HepG2 (cell line): ENCODE measurements around the gene NFATC3. TPM values are rescaled to one million over a fixed set of nuclear protein-coding genes. Genes with fewer than 3 reads are reported as not detected.

Experiments used
- FOSL1 ChIP-seq: sonication (generic); formaldehyde crosslinking; IDR thresholded peaks from 2 replicates; pipeline ENCODE4 v1.9.0; 2021; ENCODE audit warnings: missing genetic modification reagents, borderline replicate concordance
- GATA4 ChIP-seq: sonication (generic); IDR thresholded peaks from 2 replicates; pipeline ENCODE4 v1.6.1; 2016; ENCODE audit warnings: antibody characterized with exemption, low read depth, borderline replicate concordance
- GTF2F1 ChIP-seq: fragments of 150-350 bp; IDR thresholded peaks from 2 replicates; pipeline ENCODE4 v1.6.1; 2014; ENCODE audit warnings: low read length
- KDM2A ChIP-seq: sonication (generic); formaldehyde crosslinking; IDR thresholded peaks from 2 replicates; pipeline ENCODE4 v1.4.0; 2020; ENCODE audit warnings: low read depth, missing genetic modification reagents, borderline replicate concordance
- MED8 ChIP-seq: sonication (generic); formaldehyde crosslinking; IDR thresholded peaks from 2 replicates; pipeline ENCODE4 v1.8.1; 2023; ENCODE audit warnings: mild to moderate bottlenecking, missing genetic modification reagents; ENCODE audit not compliant: insufficient replicate concordance
- NFATC3 ChIP-seq: sonication (generic); formaldehyde crosslinking; IDR thresholded peaks from 2 replicates; pipeline ENCODE4 v1.5.1; 2020; ENCODE audit warnings: mild to moderate bottlenecking, missing genetic modification reagents
- PITX1 ChIP-seq: sonication (generic); formaldehyde crosslinking; IDR thresholded peaks from 2 replicates; pipeline ENCODE4 v1.5.1; 2020; ENCODE audit warnings: mild to moderate bottlenecking, missing genetic modification reagents
- THRA ChIP-seq: sonication (generic); formaldehyde crosslinking; IDR thresholded peaks from 2 replicates; pipeline ENCODE4 v1.4.0; 2020; ENCODE audit warnings: missing genetic modification reagents, borderline replicate concordance
- ZNF235 ChIP-seq: sonication (generic); formaldehyde crosslinking; IDR thresholded peaks from 2 replicates; pipeline ENCODE4 v1.8.1; 2023; ENCODE audit warnings: mild to moderate bottlenecking, missing genetic modification reagents, borderline replicate concordance
- ZNF263 ChIP-seq: sonication (generic); formaldehyde crosslinking; IDR thresholded peaks from 2 replicates; pipeline ENCODE4 v1.4.0; 2020; ENCODE audit warnings: missing genetic modification reagents
- ZNF414 ChIP-seq: sonication (generic); formaldehyde crosslinking; IDR thresholded peaks from 2 replicates; pipeline ENCODE4 v1.5.0; 2020; ENCODE audit warnings: missing genetic modification reagents
- ZNF570 ChIP-seq: sonication (generic); formaldehyde crosslinking; IDR thresholded peaks from 2 replicates; pipeline ENCODE4 v1.4.0; 2020; ENCODE audit warnings: mild to moderate bottlenecking, missing genetic modification reagents, borderline replicate concordance
- ZNF788 ChIP-seq: sonication (generic); formaldehyde crosslinking; IDR thresholded peaks from 2 replicates; pipeline ENCODE4 v1.5.0; 2020; ENCODE audit warnings: mild to moderate bottlenecking, missing genetic modification reagents, borderline replicate concordance
- ZNF879 ChIP-seq: sonication (generic); formaldehyde crosslinking; IDR thresholded peaks from 2 replicates; pipeline ENCODE4 v1.8.1; 2023; ENCODE audit warnings: missing genetic modification reagents
- ZSCAN22 ChIP-seq: sonication (generic); formaldehyde crosslinking; IDR thresholded peaks from 2 replicates; pipeline ENCODE4 v1.4.0; 2020; ENCODE audit warnings: mild to moderate bottlenecking, missing genetic modification reagents
- polyA plus RNA-seq, 8 experiments: library from polyadenylated mRNA; depleted of rRNA in 3 of 8; stranded (reverse) in 7 of 8; unstranded in 1 of 8; fragments of >200 nt; fragmentation: Illumina TruSeq in 4 of 8; extraction: Trizol in 4 of 8; gene quantifications; 2 replicates each; pipeline versions ENCODE4 v1.2.1 to v1.2.3, GENCODE V29; 2011 to 2016; ENCODE audit warnings: low read depth in 4 of 8, missing spikeins in 1 of 8, mixed read lengths in 1 of 8; ENCODE audit not compliant: insufficient read depth in 1 of 8
- total RNA-seq, 5 experiments: library from RNA; depleted of rRNA; stranded (reverse); fragments of >200 nt; fragmentation: Illumina TruSeq; extraction: Trizol; gene quantifications; 2 replicates each; pipeline ENCODE4 v1.2.3, GENCODE V29; 2016; ENCODE audit warnings: low read depth in 1 of 5
- TF ChIP-seq, protein P1 (sequence below): sonication (generic); formaldehyde crosslinking; IDR thresholded peaks from 2 replicates; pipeline ENCODE4 v1.8.1; 2023; ENCODE audit warnings: mild to moderate bottlenecking, inconsistent platforms, moderate library complexity, missing genetic modification reagents, borderline replicate concordance
- TF ChIP-seq, protein P2 (sequence below): sonication (generic); formaldehyde crosslinking; IDR thresholded peaks from 2 replicates; pipeline ENCODE4 v1.4.0; 2020; ENCODE audit warnings: mild to moderate bottlenecking, missing genetic modification reagents

The NFATC3 gene
- total and polyA plus RNA-seq, 2 of the 13 experiments (the other 11 are each of a cell fraction or from before 2014, with no cell fraction given), result 52.6 to 62.7 TPM

- TF ChIP-seq, protein P1, sequence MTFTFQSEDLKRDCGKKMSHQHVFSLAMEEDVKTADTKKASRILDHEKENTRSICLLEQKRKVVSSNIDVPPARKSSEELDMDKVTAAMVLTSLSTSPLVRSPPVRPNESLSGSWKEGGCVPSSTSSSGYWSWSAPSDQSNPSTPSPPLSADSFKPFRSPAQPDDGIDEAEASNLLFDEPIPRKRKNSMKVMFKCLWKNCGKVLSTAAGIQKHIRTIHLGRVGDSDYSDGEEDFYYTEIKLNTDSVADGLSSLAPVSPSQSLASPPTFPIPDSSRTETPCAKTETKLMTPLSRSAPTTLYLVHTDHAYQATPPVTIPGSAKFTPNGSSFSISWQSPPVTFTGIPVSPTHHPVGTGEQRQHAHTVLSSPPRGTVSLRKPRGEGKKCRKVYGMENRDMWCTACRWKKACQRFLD (CRISPR knock-in tag), result no peak
- TF ChIP-seq THRA (CRISPR knock-in tag), result peak; percentile 91; the same call in 1 of the 2 replicates
- TF ChIP-seq, protein P2, sequence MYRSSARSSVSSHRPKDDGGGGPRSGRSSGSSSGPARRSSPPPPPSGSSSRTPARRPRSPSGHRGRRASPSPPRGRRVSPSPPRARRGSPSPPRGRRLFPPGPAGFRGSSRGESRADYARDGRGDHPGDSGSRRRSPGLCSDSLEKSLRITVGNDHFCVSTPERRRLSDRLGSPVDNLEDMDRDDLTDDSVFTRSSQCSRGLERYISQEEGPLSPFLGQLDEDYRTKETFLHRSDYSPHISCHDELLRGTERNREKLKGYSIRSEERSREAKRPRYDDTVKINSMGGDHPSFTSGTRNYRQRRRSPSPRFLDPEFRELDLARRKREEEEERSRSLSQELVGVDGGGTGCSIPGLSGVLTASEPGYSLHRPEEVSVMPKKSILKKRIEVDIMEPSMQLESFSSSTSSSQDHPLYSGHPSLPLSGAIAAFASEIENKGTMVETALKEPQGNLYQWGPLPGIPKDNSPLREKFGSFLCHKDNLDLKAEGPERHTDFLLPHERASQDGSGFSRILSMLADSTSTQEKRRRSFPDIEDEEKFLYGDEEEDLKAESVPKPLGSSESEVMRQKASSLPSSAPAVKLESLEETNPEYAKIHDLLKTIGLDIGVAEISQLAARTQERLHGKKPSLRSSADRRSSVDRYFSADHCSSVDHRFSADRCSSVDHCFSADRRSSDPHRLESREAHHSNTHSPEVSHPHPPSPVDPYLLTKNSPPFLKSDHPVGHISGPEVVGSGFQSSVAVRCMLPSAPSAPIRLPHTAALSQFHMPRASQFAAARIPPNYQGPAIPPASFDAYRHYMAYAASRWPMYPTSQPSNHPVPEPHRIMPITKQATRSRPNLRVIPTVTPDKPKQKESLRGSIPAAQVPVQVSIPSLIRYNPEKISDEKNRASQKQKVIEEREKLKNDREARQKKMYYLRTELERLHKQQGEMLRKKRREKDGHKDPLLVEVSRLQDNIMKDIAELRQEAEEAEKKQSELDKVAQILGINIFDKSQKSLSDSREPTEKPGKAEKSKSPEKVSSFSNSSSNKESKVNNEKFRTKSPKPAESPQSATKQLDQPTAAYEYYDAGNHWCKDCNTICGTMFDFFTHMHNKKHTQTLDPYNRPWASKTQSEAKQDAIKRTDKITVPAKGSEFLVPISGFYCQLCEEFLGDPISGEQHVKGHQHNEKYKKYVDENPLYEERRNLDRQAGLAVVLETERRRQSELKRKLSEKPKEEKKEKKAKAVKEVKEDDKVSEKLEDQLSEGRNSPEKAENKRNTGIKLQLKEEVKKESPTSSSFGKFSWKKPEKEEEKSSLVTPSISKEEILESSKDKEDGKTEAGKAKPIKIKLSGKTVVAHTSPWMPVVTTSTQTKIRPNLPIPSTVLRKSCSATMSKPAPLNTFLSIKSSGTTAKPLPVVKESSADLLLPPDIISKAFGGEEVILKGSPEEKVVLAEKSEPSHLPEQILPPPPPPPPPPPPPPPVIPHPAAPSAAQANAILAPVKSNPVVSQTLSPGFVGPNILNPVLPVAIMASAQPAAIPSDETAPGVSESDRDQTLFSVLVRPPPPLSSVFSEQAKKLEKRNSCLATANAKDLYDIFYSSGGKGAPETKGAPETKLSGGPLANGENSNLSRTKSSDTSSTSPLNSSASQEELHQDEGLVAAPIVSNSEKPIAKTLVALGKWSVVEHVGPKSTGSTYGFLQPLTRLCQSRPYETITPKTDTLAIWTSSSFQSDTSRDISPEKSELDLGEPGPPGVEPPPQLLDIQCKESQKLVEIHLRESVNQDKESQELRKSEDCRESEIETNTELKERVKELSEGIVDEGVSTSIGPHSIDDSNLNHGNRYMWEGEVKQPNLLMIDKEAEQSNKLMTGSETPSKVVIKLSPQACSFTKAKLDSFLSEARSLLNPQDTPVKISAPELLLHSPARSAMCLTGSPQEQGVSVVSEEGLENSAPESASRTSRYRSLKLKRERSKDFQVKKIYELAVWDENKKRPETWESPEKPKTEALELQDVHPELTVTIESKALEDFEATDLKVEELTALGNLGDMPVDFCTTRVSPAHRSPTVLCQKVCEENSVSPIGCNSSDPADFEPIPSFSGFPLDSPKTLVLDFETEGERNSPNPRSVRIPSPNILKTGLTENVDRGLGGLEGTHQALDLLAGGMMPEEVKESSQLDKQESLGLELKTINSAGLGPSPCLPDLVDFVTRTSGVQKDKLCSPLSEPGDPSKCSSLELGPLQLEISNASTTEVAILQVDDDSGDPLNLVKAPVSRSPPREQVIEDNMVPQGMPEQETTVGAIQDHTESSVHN (CRISPR knock-in tag), result no peak; the same call in 1 of the 2 replicates
- no peak for TF ChIP-seq ZNF879 (CRISPR knock-in tag)
- peak; percentile 72 for TF ChIP-seq PITX1 (CRISPR knock-in tag)
- 0 out of 2 replicates have a peak, but pooled peaks have one; percentile 72 for TF ChIP-seq ZNF570 (CRISPR knock-in tag)
- TF ChIP-seq ZNF414 (CRISPR knock-in tag), result no peak
- TF ChIP-seq GTF2F1, result no peak
- TF ChIP-seq GATA4, result no peak
- no peak for TF ChIP-seq ZSCAN22 (CRISPR knock-in tag)
- TF ChIP-seq MED8 (CRISPR knock-in tag), result no peak
- TF ChIP-seq KDM2A, result peak; percentile 75
- TF ChIP-seq FOSL1 (CRISPR knock-in tag), result no peak
- peak; percentile 49; the same call in 1 of the 2 replicates for TF ChIP-seq ZNF263 (CRISPR knock-in tag)
- peak; percentile 51; the same call in 1 of the 2 replicates for TF ChIP-seq ZNF788 (CRISPR knock-in tag)
- TF ChIP-seq NFATC3 (CRISPR knock-in tag), result no peak
- TF ChIP-seq ZNF235, result no peak
Measured at GRCh38 chr16:68040506-68041288, 44.5 kb upstream of the NFATC3 start (continued).
